Astrocyte (in vitro differentiated cells and primary cell): ENCODE data around the gene SMIM7. TPM values are rescaled to one million over a fixed set of nuclear protein-coding genes. Genes with fewer than 3 reads are reported as not detected.
"Not testable (repeated sequence)": the region's sequence is repeated elsewhere in the genome, so short reads cannot be mapped to it uniquely, and the experiment has no call there.

Experiments used
- DNase-seq: peaks from one replicate; pipeline ENCODE4 v3.0.0-alpha.2; 2010; ENCODE audit warnings: low read depth
- FAIRE-seq: peaks from 2 replicates; lab custom pipeline; 2011; peaks lifted over from hg19 to GRCh38; lab: Jason Lieb, UNC
- H2AFZ ChIP-seq: 2 replicates; pipeline ENCODE4 v1.6.0; 2012; ENCODE audit warnings: low read depth, low read length, inconsistent platforms
- H3K27ac ChIP-seq: 2 replicates; pipeline ENCODE4 v1.5.1; 2011; ENCODE audit warnings: low read depth, low read length, inconsistent platforms
- H3K27me3 ChIP-seq: 2 replicates; pipeline ENCODE4 v1.6.0; 2011; ENCODE audit warnings: low read length, inconsistent platforms; ENCODE audit not compliant: insufficient read depth
- H3K36me3 ChIP-seq: 2 replicates; pipeline ENCODE4 v1.5.1; 2011; ENCODE audit warnings: low read length, inconsistent platforms; ENCODE audit not compliant: insufficient read depth
- H3K4me1 ChIP-seq: 2 replicates; pipeline ENCODE4 v1.5.1; 2011; ENCODE audit warnings: low read length, inconsistent platforms; ENCODE audit not compliant: insufficient read depth
- H3K4me2 ChIP-seq: 2 replicates; pipeline ENCODE4 v1.6.0; 2012; ENCODE audit warnings: low read length, inconsistent platforms
- H3K4me3 ChIP-seq: 2 replicates; pipeline ENCODE4 v1.5.1; 2011; ENCODE audit warnings: low read depth, mild to moderate bottlenecking, low read length, inconsistent platforms; ENCODE audit not compliant: insufficient read depth
- H3K79me2 ChIP-seq: 2 replicates; pipeline ENCODE4 v1.6.0; 2012; ENCODE audit warnings: mild to moderate bottlenecking, low read length, inconsistent platforms; ENCODE audit not compliant: insufficient read depth
- H3K9ac ChIP-seq: 2 replicates; pipeline ENCODE4 v1.6.0; 2012; ENCODE audit warnings: mild to moderate bottlenecking, low read length, inconsistent platforms
- H3K9me3 ChIP-seq: 2 replicates; pipeline ENCODE4 v1.5.1; 2012; ENCODE audit warnings: low read depth, mild to moderate bottlenecking, low read length, inconsistent platforms; ENCODE audit not compliant: insufficient read depth
- H4K20me1 ChIP-seq: 2 replicates; pipeline ENCODE4 v1.6.0; 2012; ENCODE audit warnings: low read length, inconsistent platforms; ENCODE audit not compliant: insufficient read depth
- H3K27ac Mint-ChIP-seq: one replicate; pipeline ENCODE4 v1.8.0; 2021; ENCODE audit warnings: mild to moderate bottlenecking, mixed read lengths; ENCODE audit not compliant: unreplicated experiment
- H3K27me3 Mint-ChIP-seq: one replicate; pipeline ENCODE4 v1.8.0; 2021; ENCODE audit warnings: low read depth, mixed read lengths; ENCODE audit not compliant: unreplicated experiment
- H3K36me3 Mint-ChIP-seq: one replicate; pipeline ENCODE4 v1.8.0; 2021; ENCODE audit warnings: low read depth, mixed read lengths; ENCODE audit not compliant: unreplicated experiment
- H3K4me1 Mint-ChIP-seq: one replicate; pipeline ENCODE4 v1.8.0; 2021; ENCODE audit warnings: low read depth, mixed read lengths; ENCODE audit not compliant: unreplicated experiment
- H3K4me3 Mint-ChIP-seq: one replicate; pipeline ENCODE4 v1.8.0; 2021; ENCODE audit warnings: mild to moderate bottlenecking, moderate library complexity, mixed read lengths; ENCODE audit not compliant: unreplicated experiment
- H3K9me3 Mint-ChIP-seq: one replicate; pipeline ENCODE4 v1.8.0; 2021; ENCODE audit warnings: mild to moderate bottlenecking, mixed read lengths; ENCODE audit not compliant: unreplicated experiment
- CTCF ChIP-seq: IDR thresholded peaks from 2 replicates; pipeline ENCODE4 v1.5.1; 2011; ENCODE audit warnings: low read depth, mild to moderate bottlenecking, inconsistent platforms, low read length, moderate library complexity; ENCODE audit not compliant: insufficient read depth
- EZH2 ChIP-seq: IDR thresholded peaks from 2 replicates; pipeline ENCODE4 v1.6.1; 2012; ENCODE audit warnings: mild to moderate bottlenecking, low read length, inconsistent platforms; ENCODE audit not compliant: insufficient read depth
- total RNA-seq: library from RNA; stranded (reverse); gene quantifications from 2 replicates; pipeline ENCODE4 v1.2.1, GENCODE V29; 2021

Gene SMIM7
- total RNA-seq, 1 donor from 2014 or later: 45.3 TPM

GRCh38 chr19:16678498-16678897, 18.6 kb upstream of the SMIM7 start:
- Mint-ChIP-seq H3K4me1 (no peaks in the 10 kb centered on the region), H3K9me3 (peaks cover 3% of the 10 kb centered on the region), H3K4me3 (no peak overlapping the region), H3K36me3 (peaks cover 8% of the 10 kb centered on the region), H3K27ac (no peak overlapping the region), H3K27me3 (no peaks in the 10 kb centered on the region)
- Histone ChIP-seq H3K79me2 (no peaks in the 10 kb centered on the region), H2AFZ (no peak overlapping the region), H3K36me3 (no peaks in the 10 kb centered on the region), H3K4me3 (no peak overlapping the region), H3K4me1 (no peaks in the 10 kb centered on the region), H3K9me3 (no peaks in the 10 kb centered on the region), H3K4me2 (no peak overlapping the region), H3K9ac (no peak overlapping the region), H3K27ac (no peak overlapping the region), H3K27me3 (no peaks in the 10 kb centered on the region), H4K20me1 (no peaks in the 10 kb centered on the region)
- DNase-seq (no peak), FAIRE-seq (no peak)
- TF ChIP-seq CTCF: no peak
- TF ChIP-seq EZH2: no peak

- Mint-ChIP-seq H3K36me3 (peaks cover 8% of the 10 kb centered on the region), H3K27me3 (no peaks in the 10 kb centered on the region), H3K4me3 (no peak overlapping the region), H3K9me3 (peaks cover 3% of the 10 kb centered on the region), H3K4me1 (no peaks in the 10 kb centered on the region), H3K27ac (no peak overlapping the region)
- FAIRE-seq (no peak), DNase-seq (no peak)
- no peak overlapping the region for H3K9ac ChIP-seq
- H3K4me2 ChIP-seq: no peak overlapping the region
- no peaks in the 10 kb centered on the region for H3K9me3 ChIP-seq
- H4K20me1 ChIP-seq: no peaks in the 10 kb centered on the region
- H3K4me1 ChIP-seq: no peaks in the 10 kb centered on the region
- no peaks in the 10 kb centered on the region for H3K27me3 ChIP-seq
- no peak overlapping the region for H3K27ac ChIP-seq
- H3K36me3 ChIP-seq: no peaks in the 10 kb centered on the region
- H3K79me2 ChIP-seq: no peaks in the 10 kb centered on the region
- H2AFZ ChIP-seq: no peak overlapping the region
- TF ChIP-seq EZH2 (no peak), CTCF (no peak)
- H3K4me3 ChIP-seq: no peak overlapping the region
Observed at GRCh38 chr19:16677055-16677454, 17.1 kb upstream of the SMIM7 start.

- Mint-ChIP-seq H3K4me3 (no peak overlapping the region), H3K27me3 (no peaks in the 10 kb centered on the region), H3K4me1 (no peaks in the 10 kb centered on the region), H3K9me3 (no peaks in the 10 kb centered on the region), H3K27ac (no peak overlapping the region), H3K36me3 (peaks cover 4% of the 10 kb centered on the region)
- Histone ChIP-seq H3K79me2 (no peaks in the 10 kb centered on the region), H3K4me2 (no peak overlapping the region), H3K36me3 (no peaks in the 10 kb centered on the region), H2AFZ (no peak overlapping the region), H3K4me3 (no peak overlapping the region), H4K20me1 (no peaks in the 10 kb centered on the region), H3K27me3 (no peaks in the 10 kb centered on the region), H3K9me3 (no peaks in the 10 kb centered on the region), H3K27ac (no peak overlapping the region), H3K4me1 (no peaks in the 10 kb centered on the region), H3K9ac (no peak overlapping the region)
- DNase-seq (no peak), FAIRE-seq (no peak)
- TF ChIP-seq CTCF (no peak), EZH2 (no peak)
Observed at GRCh38 chr19:16676101-16676798, 16.3 kb upstream of the SMIM7 start.

- not testable (repeated sequence) for H2AFZ ChIP-seq, H3K4me1 Mint-ChIP-seq, H3K4me3 ChIP-seq, H3K27me3 ChIP-seq, H3K4me2 ChIP-seq, H3K36me3 ChIP-seq, H3K27me3 Mint-ChIP-seq, H3K9me3 ChIP-seq, H3K4me3 Mint-ChIP-seq, FAIRE-seq, H3K36me3 Mint-ChIP-seq, H3K9me3 Mint-ChIP-seq, H3K27ac Mint-ChIP-seq, H3K27ac ChIP-seq, DNase-seq, H3K4me1 ChIP-seq, H4K20me1 ChIP-seq, H3K79me2 ChIP-seq, H3K9ac ChIP-seq
Observed at GRCh38 chr19:16673839-16674238, 13.9 kb upstream of the SMIM7 start.
